ENCODE measurements around the gene KIRREL3. TPM values are rescaled to one million over a fixed set of nuclear protein-coding genes. Genes with fewer than 3 reads are reported as not detected.

KIRREL3 gene
- total RNA-seq, 1 experiment from 2014 or later: 0.44 TPM

DNA sequence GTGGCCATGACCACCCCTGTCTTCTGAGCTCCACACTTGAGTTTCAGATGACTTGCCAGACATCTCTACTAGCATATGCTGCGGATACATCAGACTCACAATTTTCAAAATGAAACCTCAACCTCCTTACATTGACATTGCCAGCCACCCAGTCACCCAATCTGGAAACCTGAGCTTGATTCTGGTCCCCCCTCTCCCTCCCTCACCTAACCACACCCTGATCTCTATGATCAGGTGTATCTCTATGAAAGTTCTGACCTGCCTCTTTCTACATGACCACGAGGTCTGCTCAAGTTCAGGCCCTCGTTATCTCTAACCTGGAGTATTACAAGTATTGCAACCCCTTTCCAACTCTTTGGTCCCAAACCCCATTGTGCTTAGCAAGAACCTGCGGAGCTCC, 254.1 kb downstream of the KIRREL3 start:
- Histone ChIP-seq H3K9ac (ENCODE audit: low read length) (no peak overlapping the region), H3K27ac (ENCODE audit: low read length) (no peak overlapping the region), H3K79me2 (ENCODE audit: low read length) (no peaks in the 10 kb centered on the region), H3K4me1 (ENCODE audit: insufficient read depth, low read length) (no peaks in the 10 kb centered on the region), H2AFZ (ENCODE audit: low read length) (no peak overlapping the region), H3K36me3 (ENCODE audit: low read depth, low read length) (no peaks in the 10 kb centered on the region), H3K27me3 (ENCODE audit: low read length) (peaks cover 70% of the 10 kb centered on the region), H3K9me2 (replicated peaks; ENCODE audit: low read length) (no peaks in the 10 kb centered on the region), H3K9me3 (ENCODE audit: low read length) (no peaks in the 10 kb centered on the region), H3K4me3 (ENCODE audit: low read length) (no peak overlapping the region), H4K20me1 (ENCODE audit: low read length) (no peaks in the 10 kb centered on the region), H3F3A (ENCODE audit: low read length, unreplicated experiment) (no peaks in the 10 kb centered on the region), H3K4me2 (ENCODE audit: low read length) (no peak overlapping the region)
- no peak for ATAC-seq
- CTCF ChIA-PET: no interaction called here
- no peak for DNase-seq
- BruUV-seq (replicated peaks): no TSS peak
- TF ChIP-seq EZH2 (IDR thresholded peaks at IDR 0.05; ENCODE audit: low read length, unreplicated experiment): no peak
- TF ChIP-seq EZH2phosphoT487 (IDR thresholded peaks at IDR 0.05; ENCODE audit: borderline replicate concordance, low read length): no peak
- TF ChIP-seq, protein P1, sequence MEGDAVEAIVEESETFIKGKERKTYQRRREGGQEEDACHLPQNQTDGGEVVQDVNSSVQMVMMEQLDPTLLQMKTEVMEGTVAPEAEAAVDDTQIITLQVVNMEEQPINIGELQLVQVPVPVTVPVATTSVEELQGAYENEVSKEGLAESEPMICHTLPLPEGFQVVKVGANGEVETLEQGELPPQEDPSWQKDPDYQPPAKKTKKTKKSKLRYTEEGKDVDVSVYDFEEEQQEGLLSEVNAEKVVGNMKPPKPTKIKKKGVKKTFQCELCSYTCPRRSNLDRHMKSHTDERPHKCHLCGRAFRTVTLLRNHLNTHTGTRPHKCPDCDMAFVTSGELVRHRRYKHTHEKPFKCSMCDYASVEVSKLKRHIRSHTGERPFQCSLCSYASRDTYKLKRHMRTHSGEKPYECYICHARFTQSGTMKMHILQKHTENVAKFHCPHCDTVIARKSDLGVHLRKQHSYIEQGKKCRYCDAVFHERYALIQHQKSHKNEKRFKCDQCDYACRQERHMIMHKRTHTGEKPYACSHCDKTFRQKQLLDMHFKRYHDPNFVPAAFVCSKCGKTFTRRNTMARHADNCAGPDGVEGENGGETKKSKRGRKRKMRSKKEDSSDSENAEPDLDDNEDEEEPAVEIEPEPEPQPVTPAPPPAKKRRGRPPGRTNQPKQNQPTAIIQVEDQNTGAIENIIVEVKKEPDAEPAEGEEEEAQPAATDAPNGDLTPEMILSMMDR (conservative IDR thresholded peaks at IDR 0.05; ENCODE audit: low read depth, low read length): no peak
- intact Hi-C loops (cut with micrococcal nuclease): no loop called here
- POLR2A ChIA-PET (ENCODE audit: unreplicated experiment): no interaction called here

DNA sequence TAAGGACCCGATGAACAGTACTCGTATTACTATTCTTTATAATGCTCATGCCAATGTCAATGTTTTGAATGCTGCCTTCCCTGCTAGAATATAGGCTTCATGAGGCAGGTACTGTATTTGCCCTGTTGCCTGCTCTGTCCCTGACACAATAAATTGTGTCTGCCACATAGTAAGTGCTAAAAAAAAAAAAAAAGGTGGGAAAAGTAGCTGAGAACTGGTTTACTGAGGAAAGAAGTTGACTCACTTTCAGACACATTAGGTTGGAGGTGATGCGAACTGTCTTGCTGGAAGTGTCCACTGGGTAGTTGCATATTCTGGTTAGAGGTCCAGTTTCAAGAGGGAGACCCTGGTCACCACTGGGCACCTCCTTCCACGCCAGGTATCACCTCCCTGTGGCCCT, 255.9 kb downstream of the KIRREL3 start:
- ATAC-seq: no peak

DNA sequence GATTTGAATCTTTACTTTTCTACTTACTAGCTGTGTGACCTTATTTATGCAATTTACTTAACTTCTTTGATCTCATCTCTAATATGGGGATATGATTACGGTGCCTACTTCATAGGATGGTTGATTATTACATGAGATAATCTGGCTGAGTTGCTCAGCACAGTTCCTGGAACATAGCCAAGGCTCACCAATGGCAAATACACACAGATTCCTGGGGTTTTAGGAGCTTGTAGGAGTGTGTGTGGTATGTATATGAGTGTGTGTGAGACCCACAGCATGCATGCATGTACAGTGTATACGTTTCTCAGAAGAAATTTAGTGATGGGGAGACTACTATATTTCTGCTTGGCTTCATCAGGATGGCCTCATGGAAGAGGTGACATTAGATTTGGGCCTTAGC, 256.9 kb downstream of the KIRREL3 start:
- ChIA-PET CTCF (no interaction called here), POLR2A (ENCODE audit: unreplicated experiment) (no interaction called here)
- H3K9ac ChIP-seq (ENCODE audit: low read length): no peak overlapping the region
- no peaks in the 10 kb centered on the region for H4K20me1 ChIP-seq (ENCODE audit: low read length)
- ATAC-seq: no peak
- DNase-seq: no peak
- H3K36me3 ChIP-seq (ENCODE audit: low read depth, low read length): no peaks in the 10 kb centered on the region
- no peak overlapping the region for H3K4me3 ChIP-seq (ENCODE audit: low read length)
- H3F3A ChIP-seq (ENCODE audit: low read length, unreplicated experiment): no peaks in the 10 kb centered on the region
- H2AFZ ChIP-seq (ENCODE audit: low read length): no peak overlapping the region
- TF ChIP-seq EZH2 (IDR thresholded peaks at IDR 0.05; ENCODE audit: low read length, unreplicated experiment) (no peak), EZH2phosphoT487 (IDR thresholded peaks at IDR 0.05; ENCODE audit: borderline replicate concordance, low read length) (no peak)
- no peaks in the 10 kb centered on the region for H3K4me1 ChIP-seq (ENCODE audit: insufficient read depth, low read length)
- H3K27me3 ChIP-seq (ENCODE audit: low read length): peaks cover 59% of the 10 kb centered on the region
- no peak overlapping the region for H3K4me2 ChIP-seq (ENCODE audit: low read length)
- H3K9me3 ChIP-seq (ENCODE audit: low read length): no peaks in the 10 kb centered on the region
- H3K27ac ChIP-seq (ENCODE audit: low read length): no peak overlapping the region
- intact Hi-C loops (cut with micrococcal nuclease): no loop called here
- H3K79me2 ChIP-seq (ENCODE audit: low read length): no peaks in the 10 kb centered on the region
- BruUV-seq (replicated peaks): no TSS peak
- no peaks in the 10 kb centered on the region for H3K9me2 ChIP-seq (replicated peaks; ENCODE audit: low read length)

More for the DNA sequence above, 255.9 kb downstream of the KIRREL3 start:
- H2AFZ ChIP-seq (ENCODE audit: low read length): no peak overlapping the region
- no peaks in the 10 kb centered on the region for H4K20me1 ChIP-seq (ENCODE audit: low read length)
- H3K79me2 ChIP-seq (ENCODE audit: low read length): no peaks in the 10 kb centered on the region
- H3K4me1 ChIP-seq (ENCODE audit: insufficient read depth, low read length): no peaks in the 10 kb centered on the region
- intact Hi-C loops (cut with micrococcal nuclease): no loop called here
- H3K9ac ChIP-seq (ENCODE audit: low read length): no peak overlapping the region
- no peak overlapping the region for H3K4me3 ChIP-seq (ENCODE audit: low read length)
- H3K9me3 ChIP-seq (ENCODE audit: low read length): no peaks in the 10 kb centered on the region
- TF ChIP-seq, protein P1 (conservative IDR thresholded peaks at IDR 0.05; ENCODE audit: low read depth, low read length): no peak
- no peak for TF ChIP-seq EZH2 (IDR thresholded peaks at IDR 0.05; ENCODE audit: low read length, unreplicated experiment)
- no peak for TF ChIP-seq EZH2phosphoT487 (IDR thresholded peaks at IDR 0.05; ENCODE audit: borderline replicate concordance, low read length)
- no peak overlapping the region for H3K27ac ChIP-seq (ENCODE audit: low read length)
- H3K9me2 ChIP-seq (replicated peaks; ENCODE audit: low read length): no peaks in the 10 kb centered on the region
- ChIA-PET CTCF (no interaction called here), POLR2A (ENCODE audit: unreplicated experiment) (no interaction called here)
- H3F3A ChIP-seq (ENCODE audit: low read length, unreplicated experiment): no peaks in the 10 kb centered on the region
- DNase-seq: no peak
- no TSS peak for BruUV-seq (replicated peaks)
- no peak overlapping the region for H3K4me2 ChIP-seq (ENCODE audit: low read length)
- H3K27me3 ChIP-seq (ENCODE audit: low read length): peaks cover 59% of the 10 kb centered on the region
- no peaks in the 10 kb centered on the region for H3K36me3 ChIP-seq (ENCODE audit: low read depth, low read length)

All from PC-3 (cell line).